Caco-2 (cell line): ENCODE measurements around the gene TCTN3. TPM values are rescaled to one million over a fixed set of nuclear protein-coding genes. Genes with fewer than 3 reads are reported as not detected.
A peak's percentile ranks its signal among the peaks of the same experiment; 100 is the strongest.

Experiments
- BruUV-seq: library from RNA; stranded (reverse); fragments of 400-500 nt; replicated peaks from 2 replicates; lab custom pipeline; 2021; lab: Mats Ljungman, UMichigan
- CTCF ChIA-PET: fragments of 300-600 bp; sonication (Branson Sonifier 250); formaldehyde crosslinking; loops from one replicate; lab custom pipeline; 2022; ENCODE audit warnings: antibody characterized with exemption; lab: Charles Lee
- POLR2A ChIA-PET: fragments of 300-600 bp; sonication (Branson Sonifier 250); formaldehyde crosslinking; loops from one replicate; lab custom pipeline; 2022; ENCODE audit warnings: antibody characterized with exemption; lab: Charles Lee
- DNase-seq, 2 experiments: peaks; one replicate each; pipeline versions ENCODE4 v3.0.0 to v3.0.0-alpha.2; 2020 to 2022
- H3K27me3 ChIP-seq: replicated peaks from 2 replicates; pipeline ENCODE4 v1.6.0; 2011; ENCODE audit warnings: low read length; ENCODE audit not compliant: control insufficient read depth, insufficient read depth
- H3K36me3 ChIP-seq: 2 replicates; pipeline ENCODE4 v1.5.1; 2011; ENCODE audit warnings: low read length; ENCODE audit not compliant: control insufficient read depth, insufficient read depth
- H3K4me1 ChIP-seq: fragments of 250-450 bp; sonication (Bioruptor Pico); 2 replicates; pipeline ENCODE4 v1.5.1; 2020; ENCODE audit warnings: mild to moderate bottlenecking
- H3K4me3 ChIP-seq: 2 replicates; pipeline ENCODE4 v1.5.1; 2011; ENCODE audit warnings: low read depth, mild to moderate bottlenecking, control low read depth, low read length
- H3K9me3 ChIP-seq: fragments of 250-450 bp; sonication (Bioruptor Pico); 2 replicates; pipeline ENCODE4 v1.5.1; 2020; ENCODE audit warnings: mild to moderate bottlenecking, moderate library complexity
- H3K27ac Mint-ChIP-seq: one replicate; pipeline ENCODE4 v1.8.0; 2022; ENCODE audit warnings: mixed read lengths; ENCODE audit not compliant: unreplicated experiment
- H3K27me3 Mint-ChIP-seq: one replicate; pipeline ENCODE4 v1.8.0; 2022; ENCODE audit warnings: mixed read lengths; ENCODE audit not compliant: insufficient read depth, unreplicated experiment
- H3K36me3 Mint-ChIP-seq: one replicate; pipeline ENCODE4 v1.8.0; 2022; ENCODE audit warnings: mild to moderate bottlenecking, mixed read lengths; ENCODE audit not compliant: insufficient read depth, unreplicated experiment
- H3K4me1 Mint-ChIP-seq: one replicate; pipeline ENCODE4 v1.8.0; 2022; ENCODE audit warnings: low read depth, mixed read lengths; ENCODE audit not compliant: unreplicated experiment
- H3K4me3 Mint-ChIP-seq: one replicate; pipeline ENCODE4 v1.8.0; 2022; ENCODE audit warnings: mild to moderate bottlenecking, moderate library complexity, mixed read lengths; ENCODE audit not compliant: unreplicated experiment
- H3K9me3 Mint-ChIP-seq: one replicate; pipeline ENCODE4 v1.8.0; 2022; ENCODE audit warnings: mixed read lengths; ENCODE audit not compliant: unreplicated experiment
- intact Hi-C: fragments of 100-400 bp; cut with micrococcal nuclease; formaldehyde crosslinking; loops from one replicate; pipeline ENCODE4 v1.10.0; 2022; ENCODE audit not compliant: unreplicated experiment
- total RNA-seq: library from RNA; stranded (reverse); gene quantifications from 2 replicates; pipeline ENCODE4 v1.2.3, GENCODE V29; 2022
- TF ChIP-seq, protein P1 (sequence below), 2 experiments: fragments of 200-600 bp in 1 of 2; IDR thresholded peaks; 1 replicate in 1 of 2; 2 replicates in 1 of 2; pipeline versions ENCODE4 v1.5.1 to v1.8.0; 2011 to 2022; ENCODE audit warnings: antibody characterized with exemption in 1 of 2, control low read depth in 1 of 2, inconsistent platforms in 1 of 2, low read depth in 1 of 2, low read length in 1 of 2, mild to moderate bottlenecking in 1 of 2, moderate library complexity in 1 of 2; ENCODE audit not compliant: insufficient read depth in 1 of 2, severe bottlenecking in 1 of 2, unreplicated experiment in 1 of 2

Gene TCTN3
- total RNA-seq, 1 experiment from 2014 or later: 52.1 TPM

DNA sequence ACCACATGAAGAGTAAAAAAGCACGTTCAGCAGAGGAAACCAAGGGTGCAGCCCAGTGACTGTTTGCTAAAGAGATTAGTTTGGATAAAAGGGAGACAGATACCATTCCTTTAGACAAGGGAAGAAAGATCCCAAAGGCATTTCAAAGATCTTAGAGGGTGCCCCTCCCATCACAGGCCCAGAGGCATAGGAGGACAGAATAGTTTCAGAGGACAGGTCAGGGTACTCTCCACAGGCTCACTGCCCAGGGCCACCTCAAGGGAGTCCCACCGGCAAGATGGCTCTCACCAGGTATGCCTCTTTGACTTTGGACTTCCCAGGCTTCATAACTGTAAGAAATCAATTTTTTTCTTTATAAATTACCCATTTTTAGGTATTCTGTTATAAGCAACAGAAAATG, 4.7 kb upstream of the TCTN3 start:
- no peak overlapping the region for H3K27ac Mint-ChIP-seq
- no peak for DNase-seq
- H3K36me3 ChIP-seq: no peaks in the 10 kb centered on the region
- CTCF ChIA-PET: no interaction called here
- H3K4me3 ChIP-seq: no peak overlapping the region
- no peaks in the 10 kb centered on the region for H3K27me3 ChIP-seq
- no peaks in the 10 kb centered on the region for H3K4me1 ChIP-seq
- peaks cover 6% of the 10 kb centered on the region for H3K4me1 Mint-ChIP-seq
- intact Hi-C loops: no loop called here
- peaks cover 28% of the 10 kb centered on the region for H3K9me3 Mint-ChIP-seq
- no peak overlapping the region for H3K4me3 Mint-ChIP-seq
- POLR2A ChIA-PET: no interaction called here
- no TSS peak for BruUV-seq
- TF ChIP-seq, protein P1, sequence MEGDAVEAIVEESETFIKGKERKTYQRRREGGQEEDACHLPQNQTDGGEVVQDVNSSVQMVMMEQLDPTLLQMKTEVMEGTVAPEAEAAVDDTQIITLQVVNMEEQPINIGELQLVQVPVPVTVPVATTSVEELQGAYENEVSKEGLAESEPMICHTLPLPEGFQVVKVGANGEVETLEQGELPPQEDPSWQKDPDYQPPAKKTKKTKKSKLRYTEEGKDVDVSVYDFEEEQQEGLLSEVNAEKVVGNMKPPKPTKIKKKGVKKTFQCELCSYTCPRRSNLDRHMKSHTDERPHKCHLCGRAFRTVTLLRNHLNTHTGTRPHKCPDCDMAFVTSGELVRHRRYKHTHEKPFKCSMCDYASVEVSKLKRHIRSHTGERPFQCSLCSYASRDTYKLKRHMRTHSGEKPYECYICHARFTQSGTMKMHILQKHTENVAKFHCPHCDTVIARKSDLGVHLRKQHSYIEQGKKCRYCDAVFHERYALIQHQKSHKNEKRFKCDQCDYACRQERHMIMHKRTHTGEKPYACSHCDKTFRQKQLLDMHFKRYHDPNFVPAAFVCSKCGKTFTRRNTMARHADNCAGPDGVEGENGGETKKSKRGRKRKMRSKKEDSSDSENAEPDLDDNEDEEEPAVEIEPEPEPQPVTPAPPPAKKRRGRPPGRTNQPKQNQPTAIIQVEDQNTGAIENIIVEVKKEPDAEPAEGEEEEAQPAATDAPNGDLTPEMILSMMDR (IDR thresholded peaks at IDR 0.05; ENCODE audit: insufficient read depth in 1 of 2, low read depth in 1 of 2, low read length in 1 of 2, severe bottlenecking in 1 of 2, unreplicated experiment in 1 of 2): no peak
- no peaks in the 10 kb centered on the region for H3K27me3 Mint-ChIP-seq
- peaks cover 5% of the 10 kb centered on the region for H3K9me3 ChIP-seq
- peaks cover 7% of the 10 kb centered on the region for H3K36me3 Mint-ChIP-seq

DNA sequence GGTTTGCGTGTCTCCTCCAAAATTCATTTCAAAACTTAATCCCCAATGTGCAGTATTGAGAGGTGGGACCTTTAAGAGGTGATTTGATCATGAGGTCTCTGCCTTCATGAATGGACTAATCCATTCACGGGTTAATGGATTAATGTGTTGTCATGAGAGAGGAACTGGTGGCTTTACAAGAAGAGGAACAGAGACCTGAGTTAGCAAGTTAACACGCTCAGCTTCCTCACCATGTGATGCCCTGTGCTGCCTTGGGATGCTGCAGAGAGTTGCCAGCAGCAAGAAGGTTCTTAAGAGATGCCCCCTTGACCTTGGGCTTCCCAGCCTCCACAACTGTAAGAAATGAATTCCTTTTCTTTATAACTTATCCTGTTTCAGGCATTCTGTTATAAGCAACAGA, 3.7 kb upstream of the TCTN3 start:
- no peak overlapping the region for H3K4me3 ChIP-seq
- POLR2A ChIA-PET: no interaction called here
- H3K27me3 ChIP-seq: no peaks in the 10 kb centered on the region
- Mint-ChIP-seq H3K36me3 (peaks cover 12% of the 10 kb centered on the region), H3K4me3 (no peak overlapping the region), H3K27ac (no peak overlapping the region), H3K4me1 (peaks cover 13% of the 10 kb centered on the region), H3K9me3 (peaks cover 28% of the 10 kb centered on the region), H3K27me3 (no peaks in the 10 kb centered on the region)
- CTCF ChIA-PET: no interaction called here
- intact Hi-C loops: no loop called here
- DNase-seq: no peak
- H3K36me3 ChIP-seq: no peaks in the 10 kb centered on the region
- 0 out of 2 replicates have a peak, but pooled peaks cover 2% of the 10 kb centered on the region for H3K4me1 ChIP-seq
- BruUV-seq: no TSS peak
- peaks cover 5% of the 10 kb centered on the region for H3K9me3 ChIP-seq
- TF ChIP-seq, protein P1 (IDR thresholded peaks at IDR 0.05; ENCODE audit: insufficient read depth in 1 of 2, low read depth in 1 of 2, low read length in 1 of 2, severe bottlenecking in 1 of 2, unreplicated experiment in 1 of 2): no peak

DNA sequence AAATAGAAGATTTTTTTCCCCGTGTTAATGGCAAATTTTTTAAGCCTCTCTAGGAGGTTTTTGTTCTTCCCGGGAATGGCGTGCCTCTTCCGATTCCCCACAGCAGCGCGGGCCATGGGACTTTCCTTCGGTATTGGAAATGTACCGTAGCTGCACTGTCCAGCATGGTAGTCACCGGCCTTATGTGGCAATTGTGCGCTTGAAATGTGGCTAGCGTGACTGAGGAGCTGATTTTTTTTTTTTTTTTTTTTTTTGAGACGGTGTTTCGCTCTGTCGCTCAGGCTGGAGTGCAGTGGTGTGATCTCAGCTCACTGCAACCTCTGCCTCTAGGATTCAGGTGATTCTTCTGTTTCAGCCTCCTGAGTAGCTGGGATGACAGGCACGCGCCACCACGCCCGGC, 938 bp upstream of the TCTN3 start:
- Histone ChIP-seq H3K4me1 (0 out of 2 replicates have a peak, but pooled peaks cover 2% of the 10 kb centered on the region), H3K9me3 (no peaks in the 10 kb centered on the region; the same call in 1 of the 2 replicates), H3K27me3 (no peaks in the 10 kb centered on the region), H3K4me3 (no peak overlapping the region), H3K36me3 (no peaks in the 10 kb centered on the region)
- POLR2A ChIA-PET: no interaction called here
- CTCF ChIA-PET: interaction anchor here (1.3 to 3.5 kb wide), 5 partner anchors 34 to 535 kb away, joined by 5 to 85 read pairs (median 66); no protein-coding TSS in a partner anchor
- no TSS peak for BruUV-seq
- no peak for DNase-seq
- Mint-ChIP-seq H3K27ac (peak overlapping the region; percentile 99), H3K27me3 (no peaks in the 10 kb centered on the region), H3K36me3 (peaks cover 30% of the 10 kb centered on the region), H3K4me3 (peak overlapping the region; percentile 97), H3K4me1 (peaks cover 13% of the 10 kb centered on the region), H3K9me3 (peaks cover 23% of the 10 kb centered on the region)
- intact Hi-C loops: loop anchor here (1.0 to 5.0 kb wide), 9 partner anchors 20 to 323 kb away; partner anchors contain the start of gene CC2D2B
- TF ChIP-seq, protein P1 (IDR thresholded peaks at IDR 0.05; ENCODE audit: insufficient read depth in 1 of 2, low read depth in 1 of 2, low read length in 1 of 2, severe bottlenecking in 1 of 2, unreplicated experiment in 1 of 2): no peak
